Measurements from ENCODE around the gene PITPNC1. TPM values are rescaled to one million over a fixed set of nuclear protein-coding genes. Genes with fewer than 3 reads are reported as not detected.

PITPNC1 gene
- total RNA-seq, 1 donor from 2014 or later = 25.4 TPM

- no peak overlapping the region for H3K27ac ChIP-seq
- intact Hi-C loops (cut with DNase I) = no loop called here
- ATAC-seq = no peak
These were observed 157.9 kb downstream of the PITPNC1 start for GRCh38 chr17:67534941-67535340.

GRCh38 chr17:67542219-67543114 lies 165.4 kb downstream of the PITPNC1 start:
- Histone ChIP-seq H3K4me3 (no peak overlapping the region), H3K27me3 (no peaks in the 10 kb centered on the region), H3K27ac (no peak overlapping the region), H3K36me3 (no peaks in the 10 kb centered on the region), H3K9me3 (no peaks in the 10 kb centered on the region), H3K4me1 (peaks cover 13% of the 10 kb centered on the region)
- intact Hi-C loops (cut with DNase I) = no loop called here
- TF ChIP-seq CTCF (IDR thresholded peaks at IDR 0.05) = no peak
- ATAC-seq = no peak
- no peak for DNase-seq

More at GRCh38 chr17:67534941-67535340, 157.9 kb downstream of the PITPNC1 start:
- TF ChIP-seq CTCF (IDR thresholded peaks at IDR 0.05) = no peak
- Histone ChIP-seq H3K36me3 (no peaks in the 10 kb centered on the region), H3K9me3 (no peaks in the 10 kb centered on the region), H3K27me3 (no peaks in the 10 kb centered on the region), H3K4me1 (peaks cover 9% of the 10 kb centered on the region), H3K4me3 (no peak overlapping the region)
- DNase-seq = no peak

GRCh38 chr17:67544364-67544955 lies 167.4 kb downstream of the PITPNC1 start:
- H3K4me3 ChIP-seq = no peak overlapping the region
- no peaks in the 10 kb centered on the region for H3K27me3 ChIP-seq
- no peak for DNase-seq
- no peak for ATAC-seq
- no peak for TF ChIP-seq CTCF (IDR thresholded peaks at IDR 0.05)
- no peaks in the 10 kb centered on the region for H3K9me3 ChIP-seq
- no peaks in the 10 kb centered on the region for H3K36me3 ChIP-seq
- intact Hi-C loops (cut with DNase I) = no loop called here
- H3K4me1 ChIP-seq = peaks cover 18% of the 10 kb centered on the region
- H3K27ac ChIP-seq = no peak overlapping the region

DNA sequence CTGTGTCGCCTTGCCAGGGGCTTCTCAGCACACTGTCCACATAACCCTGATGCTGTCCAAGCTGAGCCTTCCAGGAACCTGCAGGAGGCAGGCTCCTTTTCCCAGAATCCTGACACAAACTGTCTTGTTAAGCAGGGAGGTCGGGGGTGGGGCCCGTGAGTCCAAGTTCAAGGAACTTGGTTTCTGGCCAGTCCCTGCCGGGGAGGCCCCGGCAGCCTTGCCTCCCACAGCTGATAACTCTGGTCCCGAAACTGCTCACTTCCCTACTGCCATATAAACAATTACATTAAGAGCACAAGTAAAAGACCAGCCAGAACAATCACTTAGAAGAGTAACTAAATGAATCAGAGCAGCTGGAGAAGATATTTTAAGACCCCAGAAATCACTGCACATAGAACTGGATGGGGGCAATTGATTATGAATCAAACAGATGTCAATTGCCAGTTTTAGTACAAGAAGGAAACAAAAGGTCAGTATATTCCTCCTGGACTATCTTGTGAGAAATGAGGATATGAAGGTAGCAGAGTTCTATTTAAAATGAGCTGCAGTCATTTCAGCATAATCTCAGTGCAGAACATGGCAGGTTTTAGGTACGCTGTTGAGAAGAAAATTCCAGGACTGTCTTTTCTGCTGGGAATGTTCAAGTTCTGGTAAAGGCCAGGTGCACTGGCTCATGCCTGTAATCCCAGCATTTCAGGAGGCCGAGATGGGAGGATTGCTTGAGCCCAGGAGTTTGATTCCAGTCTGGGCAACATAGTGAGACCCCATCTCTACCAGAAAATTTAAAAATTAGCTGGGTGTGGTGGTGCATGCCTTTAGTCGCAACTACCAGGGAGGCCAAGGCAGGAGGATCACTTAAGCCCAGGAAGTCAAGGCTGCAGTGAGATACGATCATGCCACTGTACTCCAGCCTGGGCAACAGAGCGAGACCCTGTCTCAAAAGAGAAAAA lies 169.8 kb downstream of the PITPNC1 start:
- intact Hi-C loops (cut with DNase I) = no loop called here
- Histone ChIP-seq H3K36me3 (no peaks in the 10 kb centered on the region), H3K27me3 (no peaks in the 10 kb centered on the region), H3K4me3 (no peak overlapping the region), H3K4me1 (peaks cover 20% of the 10 kb centered on the region), H3K27ac (no peak overlapping the region), H3K9me3 (no peaks in the 10 kb centered on the region)
- peak; percentile 71 for DNase-seq
- no peak for TF ChIP-seq CTCF (IDR thresholded peaks at IDR 0.05)
- ATAC-seq = peak; percentile 87

DNA sequence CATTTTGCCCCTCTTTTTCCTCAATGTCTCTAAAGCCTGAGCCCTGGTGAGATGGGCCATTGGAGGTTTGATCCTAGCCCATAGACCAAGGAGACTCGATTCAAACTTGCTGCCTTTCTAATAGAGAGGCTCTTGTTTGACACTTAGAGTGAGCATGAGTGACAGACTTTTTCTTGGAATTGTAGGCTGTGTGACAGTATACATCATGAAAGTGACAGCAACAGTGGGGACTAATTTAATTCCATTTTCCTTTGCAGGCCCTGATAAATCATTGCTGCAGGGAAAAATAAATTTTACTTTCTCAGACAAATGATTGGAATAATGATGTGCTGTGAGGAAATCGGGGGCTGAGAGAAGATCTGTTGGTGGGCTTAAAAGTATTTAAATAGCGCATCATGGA lies 171.6 kb downstream of the PITPNC1 start:
- no peak overlapping the region for H3K27ac ChIP-seq
- intact Hi-C loops (cut with DNase I) = no loop called here
- no peak overlapping the region for H3K4me3 ChIP-seq
- no peaks in the 10 kb centered on the region for H3K36me3 ChIP-seq
- H3K9me3 ChIP-seq = no peaks in the 10 kb centered on the region
- DNase-seq (no peak), ATAC-seq (no peak)
- H3K27me3 ChIP-seq = no peaks in the 10 kb centered on the region
- no peak for TF ChIP-seq CTCF (IDR thresholded peaks at IDR 0.05)
- peaks cover 20% of the 10 kb centered on the region for H3K4me1 ChIP-seq

Data from upper lobe of right lung (tissue), 1 donor.